RPMI7951 (cell line): ENCODE data around the gene TNS3. TPM values are rescaled to one million over a fixed set of nuclear protein-coding genes. Genes with fewer than 3 reads are reported as not detected.

Experiments used
- DNase-seq: peaks from one replicate; pipeline ENCODE4 v3.0.0-alpha.2; 2012; ENCODE audit warnings: low read depth
- total RNA-seq: library from RNA; depleted of rRNA; stranded (reverse); fragments of >200 nt; shearing (Covaris generic); gene quantifications from 2 replicates; pipeline ENCODE4 v1.2.3, GENCODE V29; 2014

TNS3 gene
- total RNA-seq, 1 experiment from 2014 or later: 149 TPM

GRCh38 chr7:47525066-47525623, 56.8 kb downstream of the TNS3 start:
- DNase-seq: no peak

- no peak for DNase-seq
Observed at GRCh38 chr7:47523401-47523800, 58.5 kb downstream of the TNS3 start.

- DNase-seq: no peak
Observed at GRCh38 chr7:47521816-47522561, 59.9 kb downstream of the TNS3 start.

- DNase-seq: no peak
Observed at GRCh38 chr7:47521011-47521795, 60.7 kb downstream of the TNS3 start.

- DNase-seq: peak; percentile 91
Observed at GRCh38 chr7:47520406-47520805, 61.5 kb downstream of the TNS3 start.

- peak; percentile 75 for DNase-seq
Observed at GRCh38 chr7:47518827-47519226, 63.1 kb downstream of the TNS3 start.

GRCh38 chr7:47517821-47518480, 64.0 kb downstream of the TNS3 start:
- DNase-seq: no peak

- DNase-seq: no peak
Observed at GRCh38 chr7:47516985-47517600, 64.8 kb downstream of the TNS3 start.

- no peak for DNase-seq
Observed at GRCh38 chr7:47516386-47516785, 65.5 kb downstream of the TNS3 start.

- DNase-seq: no peak
Observed at GRCh38 chr7:47515305-47515834, 66.5 kb downstream of the TNS3 start.

- no peak for DNase-seq
Observed at GRCh38 chr7:47514818-47515217, 67.1 kb downstream of the TNS3 start.

- DNase-seq: no peak
Observed at GRCh38 chr7:47514367-47514766, 67.5 kb downstream of the TNS3 start.

- DNase-seq: peak; percentile 96
Observed at GRCh38 chr7:47513741-47514241, 68.1 kb downstream of the TNS3 start.

GRCh38 chr7:47512481-47513176, 69.3 kb downstream of the TNS3 start:
- DNase-seq: no peak

- DNase-seq: no peak
Observed at GRCh38 chr7:47511699-47512370, 70.1 kb downstream of the TNS3 start.

GRCh38 chr7:47510786-47511185, 71.1 kb downstream of the TNS3 start:
- no peak for DNase-seq

- DNase-seq: no peak
Observed at GRCh38 chr7:47510192-47510591, 71.7 kb downstream of the TNS3 start.

- no peak for DNase-seq
Observed at GRCh38 chr7:47509571-47509970, 72.3 kb downstream of the TNS3 start.

- DNase-seq: peak; percentile 43
Observed at GRCh38 chr7:47508389-47509380, 73.2 kb downstream of the TNS3 start.
